CD14-positive monocyte (primary cell): ENCODE data around the gene NTM. TPM values are rescaled to one million over a fixed set of nuclear protein-coding genes. Genes with fewer than 3 reads are reported as not detected.

ENCODE experiments used
- DNase-seq, 3 donors: peaks; one replicate each; pipeline ENCODE4 v3.0.0-alpha.2; 2011 to 2022
- H2AFZ ChIP-seq: 2 replicates; pipeline ENCODE4 v1.6.0; 2012; ENCODE audit warnings: mild to moderate bottlenecking, low read depth, low read length, inconsistent platforms; ENCODE audit not compliant: insufficient read depth, poor library complexity, severe bottlenecking
- H3K27ac ChIP-seq, 2 donors: 1 replicate in 1 of 2; 2 replicates in 1 of 2; pipeline ENCODE4 v1.5.1; 2012 to 2013; ENCODE audit warnings: low read length in 2 of 2, control low read depth in 1 of 2, inconsistent platforms in 1 of 2, low read depth in 1 of 2, mild to moderate bottlenecking in 1 of 2
- H3K27me3 ChIP-seq, 2 donors: one replicate each; pipeline versions ENCODE4 v1.6.0 to v1.6.1; 2011 to 2013; ENCODE audit warnings: low read length in 2 of 2; ENCODE audit not compliant: control insufficient read depth in 2 of 2, insufficient read depth in 2 of 2
- H3K36me3 ChIP-seq, 2 donors: replicated peaks in 1 of 2; 1 replicate in 1 of 2; 2 replicates in 1 of 2; pipeline versions ENCODE4 v1.5.1 to v1.6.1; 2012 to 2013; ENCODE audit warnings: low read length in 2 of 2, control low read depth in 1 of 2, inconsistent platforms in 1 of 2, mild to moderate bottlenecking in 1 of 2; ENCODE audit not compliant: insufficient read depth in 2 of 2, control insufficient read depth in 1 of 2
- H3K4me1 ChIP-seq, 2 donors: 1 replicate in 1 of 2; 2 replicates in 1 of 2; pipeline versions ENCODE4 v1.5.1 to v1.6.1; 2012 to 2013; ENCODE audit warnings: low read length in 2 of 2, control low read depth in 1 of 2, inconsistent platforms in 1 of 2, mild to moderate bottlenecking in 1 of 2, moderate library complexity in 1 of 2; ENCODE audit not compliant: insufficient read depth in 2 of 2, control insufficient read depth in 1 of 2
- H3K4me2 ChIP-seq: replicated peaks from 2 replicates; pipeline ENCODE3; 2012; ENCODE audit warnings: low read length, moderate library complexity, mild to moderate bottlenecking; ENCODE audit not compliant: poor library complexity, severe bottlenecking; ENCODE audit errors: extremely low read depth
- H3K4me3 ChIP-seq, 3 experiments: fragments of 200-600 bp in 1 of 3; sonication (generic) in 1 of 3; replicated peaks in 1 of 3; 1 replicate in 2 of 3; 2 replicates in 1 of 3; pipeline ENCODE4 v1.5.1; 2011 to 2013; ENCODE audit warnings: low read length in 3 of 3, mild to moderate bottlenecking in 3 of 3, control low read depth in 2 of 3, low read depth in 2 of 3, inconsistent platforms in 1 of 3, moderate library complexity in 1 of 3
- H3K79me2 ChIP-seq: 2 replicates; pipeline ENCODE4 v1.6.0; 2012; ENCODE audit warnings: mild to moderate bottlenecking, control low read depth, inconsistent platforms, low read length, moderate library complexity; ENCODE audit not compliant: insufficient read depth
- H3K9ac ChIP-seq: 2 replicates; pipeline ENCODE4 v1.6.0; 2017; ENCODE audit warnings: low read length, mild to moderate bottlenecking; ENCODE audit not compliant: insufficient read depth, poor library complexity, severe bottlenecking
- H3K9me3 ChIP-seq, 2 donors: replicated peaks in 1 of 2; 1 replicate in 1 of 2; 2 replicates in 1 of 2; pipeline versions ENCODE4 v1.5.1 to v1.6.1; 2012 to 2013; ENCODE audit warnings: low read length in 2 of 2, control low read depth in 1 of 2; ENCODE audit not compliant: control insufficient read depth in 1 of 2, insufficient read depth in 1 of 2
- H4K20me1 ChIP-seq: 2 replicates; pipeline ENCODE4 v1.6.0; 2012; ENCODE audit warnings: mild to moderate bottlenecking, low read length, control low read depth, moderate library complexity; ENCODE audit not compliant: insufficient read depth
- H3K27ac Mint-ChIP-seq, 7 donors: one replicate each; pipeline ENCODE4 v1.8.0; 2020; ENCODE audit warnings: mild to moderate bottlenecking in 7 of 7, mixed read lengths in 7 of 7, moderate library complexity in 6 of 7, inconsistent platforms in 2 of 7
- H3K27me3 Mint-ChIP-seq, 3 donors: one replicate each; pipeline ENCODE4 v1.8.0; 2021 to 2022; ENCODE audit warnings: low read depth in 3 of 3, mild to moderate bottlenecking in 3 of 3, mixed read lengths in 3 of 3, moderate library complexity in 3 of 3, inconsistent platforms in 1 of 3
- H3K36me3 Mint-ChIP-seq, 2 donors: one replicate each; pipeline ENCODE4 v1.8.0; 2020; ENCODE audit warnings: mixed read lengths in 2 of 2, inconsistent platforms in 1 of 2, mild to moderate bottlenecking in 1 of 2
- H3K4me1 Mint-ChIP-seq: one replicate; pipeline ENCODE4 v1.8.0; 2020; ENCODE audit warnings: mild to moderate bottlenecking, mixed read lengths
- H3K4me3 Mint-ChIP-seq, 2 donors: one replicate each; pipeline ENCODE4 v1.8.0; 2020; ENCODE audit warnings: mild to moderate bottlenecking in 2 of 2, mixed read lengths in 2 of 2, moderate library complexity in 1 of 2
- H3K9me3 Mint-ChIP-seq, 7 donors: one replicate each; pipeline ENCODE4 v1.8.0; 2020 to 2022; ENCODE audit warnings: mixed read lengths in 7 of 7, mild to moderate bottlenecking in 6 of 7, moderate library complexity in 6 of 7, inconsistent platforms in 2 of 7
- WGBS: methylation state at CpG from one replicate; pipeline ENCODE4 v1.1.5; 2013; ENCODE audit warnings: missing lambda C conversion rate; ENCODE audit not compliant: insufficient coverage; 5-methylcytosine and 5-hydroxymethylcytosine counted together
- intact Hi-C, 2 donors: fragments of 100-400 bp; cut with micrococcal nuclease; formaldehyde crosslinking; loops; one replicate each; pipeline versions ENCODE4 v1.15.0 to v1.15.1; 2023
- polyA plus RNA-seq, 3 donors: library from polyadenylated mRNA; depleted of rRNA in 1 of 3; unstranded in 2 of 3; stranded (reverse) in 1 of 3; fragments of 300-500 nt in 2 of 3; fragments of >200 nt in 1 of 3; fragmentation: Illumina TruSeq in 2 of 3; gene quantifications; 1 replicate in 2 of 3; 2 replicates in 1 of 3; pipeline ENCODE4 v1.2.3, GENCODE V29; 2012 to 2021
- TF ChIP-seq, protein P1 (sequence below): fragments of 200-600 bp; IDR thresholded peaks from one replicate; pipeline ENCODE4 v1.8.0; 2022; ENCODE audit warnings: antibody characterized with exemption, mild to moderate bottlenecking

The NTM gene
- polyA plus RNA-seq, 3 donors, result not detected

DNA sequence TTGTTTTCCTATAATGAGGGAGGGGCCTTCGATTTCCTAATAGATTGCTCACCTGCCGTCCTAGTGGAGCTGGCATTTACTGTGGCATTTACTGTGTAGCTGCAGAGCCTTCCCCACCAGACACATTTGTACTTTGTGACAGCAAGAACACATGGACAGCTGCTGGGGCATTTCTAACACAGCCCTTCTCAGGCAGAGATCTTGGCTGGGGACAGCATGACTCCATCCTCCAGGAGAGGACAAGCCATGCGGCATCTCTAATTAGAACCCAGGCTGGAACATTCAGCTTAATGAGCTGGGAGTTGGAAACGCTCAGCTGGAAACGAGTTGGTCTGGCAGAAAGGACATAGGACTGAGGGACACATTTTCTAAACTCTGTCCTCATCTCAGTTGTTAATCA is 887.5 kb downstream of the NTM start:
- intact Hi-C loops, result no loop called here
- Histone ChIP-seq H3K4me1 (no peaks in the 10 kb centered on the region), H3K79me2 (no peaks in the 10 kb centered on the region), H3K9me3 (peaks cover 0 to 3% of the 10 kb centered on the region in 2 donors), H2AFZ (no peak overlapping the region), H3K4me3 (no peak overlapping the region), H3K27ac (no peak overlapping the region), H3K4me2 (no peak overlapping the region), H3K36me3 (no peaks in the 10 kb centered on the region), H3K9ac (no peak overlapping the region), H3K27me3 (no peaks in the 10 kb centered on the region), H4K20me1 (no peaks in the 10 kb centered on the region)
- H3K27ac Mint-ChIP-seq, result no peak overlapping the region
- peaks cover 0 to 3% (median 2%) of the 10 kb centered on the region in 7 donors for H3K9me3 Mint-ChIP-seq
- no peak overlapping the region for H3K4me3 Mint-ChIP-seq
- TF ChIP-seq, protein P1, sequence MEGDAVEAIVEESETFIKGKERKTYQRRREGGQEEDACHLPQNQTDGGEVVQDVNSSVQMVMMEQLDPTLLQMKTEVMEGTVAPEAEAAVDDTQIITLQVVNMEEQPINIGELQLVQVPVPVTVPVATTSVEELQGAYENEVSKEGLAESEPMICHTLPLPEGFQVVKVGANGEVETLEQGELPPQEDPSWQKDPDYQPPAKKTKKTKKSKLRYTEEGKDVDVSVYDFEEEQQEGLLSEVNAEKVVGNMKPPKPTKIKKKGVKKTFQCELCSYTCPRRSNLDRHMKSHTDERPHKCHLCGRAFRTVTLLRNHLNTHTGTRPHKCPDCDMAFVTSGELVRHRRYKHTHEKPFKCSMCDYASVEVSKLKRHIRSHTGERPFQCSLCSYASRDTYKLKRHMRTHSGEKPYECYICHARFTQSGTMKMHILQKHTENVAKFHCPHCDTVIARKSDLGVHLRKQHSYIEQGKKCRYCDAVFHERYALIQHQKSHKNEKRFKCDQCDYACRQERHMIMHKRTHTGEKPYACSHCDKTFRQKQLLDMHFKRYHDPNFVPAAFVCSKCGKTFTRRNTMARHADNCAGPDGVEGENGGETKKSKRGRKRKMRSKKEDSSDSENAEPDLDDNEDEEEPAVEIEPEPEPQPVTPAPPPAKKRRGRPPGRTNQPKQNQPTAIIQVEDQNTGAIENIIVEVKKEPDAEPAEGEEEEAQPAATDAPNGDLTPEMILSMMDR, result no peak
- DNase-seq, result no peak
- H3K36me3 Mint-ChIP-seq, result no peaks in the 10 kb centered on the region
- WGBS, result 80% methylated on average over 1 of the region's 5 CpGs
- no peaks in the 10 kb centered on the region for H3K4me1 Mint-ChIP-seq
- H3K27me3 Mint-ChIP-seq, result peaks cover 0 to 1% (median 0%) of the 10 kb centered on the region in 3 donors

DNA sequence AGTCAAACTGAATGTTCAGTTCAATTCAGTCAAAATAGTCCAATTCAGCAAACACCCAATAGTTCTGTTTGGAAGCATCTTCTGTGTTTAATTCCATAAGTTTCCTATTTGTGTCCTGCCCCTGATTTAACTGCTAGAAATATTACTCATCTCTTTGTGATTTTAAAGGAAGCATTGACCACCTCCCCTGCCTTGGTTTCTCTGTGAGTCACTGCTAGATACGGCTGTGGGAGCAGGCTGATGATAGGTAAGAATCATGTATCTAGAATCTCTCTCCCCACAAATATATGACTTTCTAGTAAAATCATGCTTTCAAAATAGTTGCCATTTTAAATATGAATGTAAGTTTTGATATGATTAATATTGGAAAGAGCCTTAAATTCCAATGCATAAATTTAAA is 888.5 kb downstream of the NTM start:
- no peak overlapping the region for H2AFZ ChIP-seq
- Mint-ChIP-seq H3K27ac (no peak overlapping the region), H3K4me3 (no peak overlapping the region), H3K4me1 (no peaks in the 10 kb centered on the region), H3K27me3 (no peaks in the 10 kb centered on the region), H3K9me3 (peaks cover 0 to 3% (median 2%) of the 10 kb centered on the region in 7 donors), H3K36me3 (no peaks in the 10 kb centered on the region)
- no peak overlapping the region for H3K27ac ChIP-seq
- H3K9me3 ChIP-seq, result peaks cover 0 to 3% of the 10 kb centered on the region in 2 donors
- no peaks in the 10 kb centered on the region for H4K20me1 ChIP-seq
- no peak overlapping the region for H3K4me3 ChIP-seq
- intact Hi-C loops, result no loop called here
- no CpG with 5 or more reads among the region's 1 CpG for WGBS
- TF ChIP-seq, protein P1, result no peak
- no peak overlapping the region for H3K4me2 ChIP-seq
- no peak overlapping the region for H3K9ac ChIP-seq
- no peaks in the 10 kb centered on the region for H3K4me1 ChIP-seq
- H3K79me2 ChIP-seq, result no peaks in the 10 kb centered on the region
- DNase-seq, result no peak
- no peaks in the 10 kb centered on the region for H3K27me3 ChIP-seq
- H3K36me3 ChIP-seq, result no peaks in the 10 kb centered on the region
